ENCODE data around the gene DUOXA2.
"Not testable (repeated sequence)": the region's sequence is repeated elsewhere in the genome, so short reads cannot be mapped to it uniquely, and the experiment has no call there.

The DUOXA2 gene

GRCh38 chr15:45114076-45114750 lies at the start of gene DUOXA2, which contains the start of gene DUOX2:
TSS of gene DUOXA2 (plus strand) at chr15:45114326. CDS start at chr15:45114606, 280 bp downstream.
TSS of gene DUOX2 (minus strand) at chr15:45114172. CDS start at chr15:45113411, 761 bp downstream.
- DNase-seq (ENCODE audit: low read depth in 3 of 3, low spot score in 1 of 3) = no peak

- no peak for DNase-seq (ENCODE audit: low read depth in 3 of 3, low spot score in 1 of 3)
Measured at GRCh38 chr15:45064386-45064785, 49.7 kb upstream of the DUOXA2 start.

GRCh38 chr15:45069942-45070360 lies 44.2 kb upstream of the DUOXA2 start:
- not testable (repeated sequence) for DNase-seq (ENCODE audit: low read depth in 3 of 3, low spot score in 1 of 3)

GRCh38 chr15:45073602-45074001 lies 40.5 kb upstream of the DUOXA2 start:
- not testable (repeated sequence) for DNase-seq (ENCODE audit: low read depth in 3 of 3, low spot score in 1 of 3)

- DNase-seq (ENCODE audit: low read depth in 3 of 3, low spot score in 1 of 3) = not testable (repeated sequence)
Measured at GRCh38 chr15:45075440-45076320, 38.4 kb upstream of the DUOXA2 start.

- DNase-seq (ENCODE audit: low read depth in 3 of 3, low spot score in 1 of 3) = not testable (repeated sequence)
Measured at GRCh38 chr15:45077391-45077790, 36.7 kb upstream of the DUOXA2 start.

- DNase-seq (ENCODE audit: low read depth in 3 of 3, low spot score in 1 of 3) = not testable (repeated sequence)
Measured at GRCh38 chr15:45079201-45079600, 34.9 kb upstream of the DUOXA2 start.

- DNase-seq (ENCODE audit: low read depth in 3 of 3, low spot score in 1 of 3) = not testable (repeated sequence)
Measured at GRCh38 chr15:45079628-45080246, 34.4 kb upstream of the DUOXA2 start.

- not testable (repeated sequence) for DNase-seq (ENCODE audit: low read depth in 3 of 3, low spot score in 1 of 3)
Measured at GRCh38 chr15:45080593-45080992, 33.5 kb upstream of the DUOXA2 start.

- DNase-seq (ENCODE audit: low read depth in 3 of 3, low spot score in 1 of 3) = not testable (repeated sequence)
Measured at GRCh38 chr15:45082412-45082811, 31.7 kb upstream of the DUOXA2 start.

GRCh38 chr15:45083223-45083622 lies 30.9 kb upstream of the DUOXA2 start:
- DNase-seq (ENCODE audit: low read depth in 3 of 3, low spot score in 1 of 3) = no peak

- DNase-seq (ENCODE audit: low read depth in 3 of 3, low spot score in 1 of 3) = no peak
Measured at GRCh38 chr15:45084163-45084562, 30.0 kb upstream of the DUOXA2 start.

- no peak for DNase-seq (ENCODE audit: low read depth in 3 of 3, low spot score in 1 of 3)
Measured at GRCh38 chr15:45087513-45087912, 26.6 kb upstream of the DUOXA2 start.

- no peak for DNase-seq (ENCODE audit: low read depth in 3 of 3, low spot score in 1 of 3)
Measured at GRCh38 chr15:45088801-45089711, 25.1 kb upstream of the DUOXA2 start.

- DNase-seq (ENCODE audit: low read depth in 3 of 3, low spot score in 1 of 3) = no peak
Measured at GRCh38 chr15:45089712-45090373, 24.3 kb upstream of the DUOXA2 start.

GRCh38 chr15:45091161-45091560 lies 23.0 kb upstream of the DUOXA2 start:
- no peak for DNase-seq (ENCODE audit: low read depth in 3 of 3, low spot score in 1 of 3)

GRCh38 chr15:45091576-45091975 lies 22.6 kb upstream of the DUOXA2 start:
- DNase-seq (ENCODE audit: low read depth in 3 of 3, low spot score in 1 of 3) = no peak

GRCh38 chr15:45093013-45093412 lies 21.1 kb upstream of the DUOXA2 start:
- no peak for DNase-seq (ENCODE audit: low read depth in 3 of 3, low spot score in 1 of 3)

- no peak for DNase-seq (ENCODE audit: low read depth in 3 of 3, low spot score in 1 of 3)
Measured at GRCh38 chr15:45093622-45094357, 20.3 kb upstream of the DUOXA2 start.

Measured in stimulated activated CD4-positive, alpha-beta T cell treated with anti-CD3 and anti-CD28 coated beads, TNF-alpha, amount 100 ng/mL, for 1 hour (primary cell).